IPS-18c (cell line): ENCODE results near the gene HSD17B12.

Experiments used
- H3K4me3 ChIP-seq: 2 replicates; pipeline ENCODE4 v1.7.0; 2013; ENCODE audit warnings: low read depth, mild to moderate bottlenecking, low read length, moderate library complexity; ENCODE audit not compliant: insufficient read depth
- H3K9me3 ChIP-seq: one replicate; pipeline ENCODE4 v1.6.1; 2013; ENCODE audit warnings: mild to moderate bottlenecking, low read length, moderate library complexity; ENCODE audit not compliant: control insufficient read depth, insufficient read depth

The HSD17B12 gene

DNA sequence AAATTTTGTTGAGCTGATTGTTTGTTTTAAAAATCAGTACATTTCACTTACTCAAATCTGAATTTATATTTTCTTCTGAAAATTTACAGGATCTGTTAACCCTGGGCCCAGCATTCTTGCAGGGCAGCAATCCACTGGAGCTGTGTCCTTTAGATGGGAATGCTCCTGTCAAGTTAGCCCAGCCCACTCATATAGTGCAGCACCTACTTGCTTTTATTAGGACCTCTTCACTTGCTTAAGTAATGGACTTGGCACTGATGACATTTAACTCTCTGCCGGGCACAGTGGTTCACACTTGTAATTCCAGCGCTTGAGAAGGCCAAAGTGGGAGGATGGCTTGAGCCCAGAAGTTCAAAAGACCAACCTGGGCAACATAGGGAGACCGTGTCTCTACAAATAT lies 89.6 kb downstream of the HSD17B12 start:
- Histone ChIP-seq H3K9me3 (peaks cover 6% of the 10 kb centered on the region), H3K4me3 (no peak overlapping the region)

DNA sequence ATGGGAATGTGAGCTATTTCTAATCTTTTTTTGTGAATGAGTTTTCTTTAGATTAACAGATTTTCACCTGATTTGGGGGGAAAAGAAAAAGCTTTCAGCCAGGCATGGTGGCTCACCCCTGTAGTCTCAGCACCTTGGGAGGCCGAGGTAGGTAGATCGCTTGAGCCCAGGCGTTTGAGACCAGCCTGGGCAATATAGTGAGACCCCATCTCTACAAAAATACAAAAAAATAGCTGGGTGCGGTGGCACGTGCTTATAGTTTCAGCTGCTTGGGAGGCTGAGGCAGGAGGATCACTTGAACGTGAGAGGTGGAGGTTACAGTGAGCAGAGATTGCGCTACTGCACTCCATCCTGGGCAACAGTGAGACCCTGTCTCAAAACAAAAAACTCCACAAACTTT lies 92.2 kb downstream of the HSD17B12 start:
- Histone ChIP-seq H3K9me3 (peaks cover 4% of the 10 kb centered on the region), H3K4me3 (no peak overlapping the region)

DNA sequence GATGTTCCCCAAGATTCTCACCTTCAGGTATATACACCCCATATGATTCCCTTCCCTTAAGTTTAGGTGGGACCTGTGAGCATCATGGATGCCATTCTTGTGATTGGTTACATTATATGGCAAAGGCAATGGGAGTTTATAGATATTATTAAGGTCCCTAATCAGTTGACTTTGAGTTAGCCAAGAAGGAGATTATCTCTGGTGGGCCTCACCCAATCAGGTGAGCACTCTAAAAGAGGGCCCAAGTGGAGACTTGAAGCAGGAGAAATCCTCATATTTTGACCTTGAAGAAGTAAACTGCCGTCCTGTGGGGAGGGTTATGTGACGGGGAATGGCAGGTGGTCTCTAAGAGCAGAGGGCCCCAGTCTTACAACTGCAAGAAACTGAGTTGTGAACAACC lies 94.2 kb downstream of the HSD17B12 start:
- Histone ChIP-seq H3K4me3 (no peak overlapping the region), H3K9me3 (peaks cover 2% of the 10 kb centered on the region)

DNA sequence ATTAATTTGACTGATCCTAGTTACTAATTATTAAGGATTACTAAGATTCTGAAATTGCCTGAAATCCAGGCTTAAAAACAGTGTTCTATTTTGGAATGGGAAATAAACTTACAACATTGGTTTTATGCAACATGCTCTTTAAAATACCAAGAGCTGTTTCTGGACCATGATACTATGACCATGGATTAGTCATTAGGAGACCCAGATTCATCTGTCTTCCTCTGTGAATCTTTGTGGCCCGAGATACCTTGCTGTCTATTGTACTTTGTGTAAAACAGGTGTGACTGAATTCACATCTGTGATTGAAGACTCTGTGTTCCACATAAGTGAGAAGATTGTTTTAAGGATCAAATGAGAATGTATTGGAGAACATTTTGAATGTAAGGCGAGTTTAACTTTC lies 98.8 kb downstream of the HSD17B12 start:
- H3K9me3 ChIP-seq: peaks cover under 1% of the 10 kb centered on the region
- no peak overlapping the region for H3K4me3 ChIP-seq

DNA sequence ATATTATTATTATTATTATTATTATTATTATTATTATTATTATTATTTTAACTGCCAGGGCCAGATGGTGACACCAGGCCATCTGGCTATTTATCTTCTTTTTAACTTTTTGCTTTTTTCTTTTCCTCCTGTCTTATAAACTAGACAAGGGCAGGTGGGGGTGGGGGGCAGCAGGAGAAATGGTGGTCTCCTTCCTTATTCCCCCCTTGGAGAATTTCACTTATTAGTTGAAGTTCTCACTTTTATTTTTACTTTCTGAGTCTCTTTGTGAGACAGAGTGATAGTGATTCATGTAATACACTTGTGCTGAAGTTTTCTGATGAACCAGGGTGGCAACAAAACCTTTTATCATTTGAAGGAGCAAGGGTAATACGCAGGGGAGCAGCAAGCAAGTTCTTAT lies 103.8 kb downstream of the HSD17B12 start:
- Histone ChIP-seq H3K4me3 (no peak overlapping the region), H3K9me3 (no peaks in the 10 kb centered on the region)

DNA sequence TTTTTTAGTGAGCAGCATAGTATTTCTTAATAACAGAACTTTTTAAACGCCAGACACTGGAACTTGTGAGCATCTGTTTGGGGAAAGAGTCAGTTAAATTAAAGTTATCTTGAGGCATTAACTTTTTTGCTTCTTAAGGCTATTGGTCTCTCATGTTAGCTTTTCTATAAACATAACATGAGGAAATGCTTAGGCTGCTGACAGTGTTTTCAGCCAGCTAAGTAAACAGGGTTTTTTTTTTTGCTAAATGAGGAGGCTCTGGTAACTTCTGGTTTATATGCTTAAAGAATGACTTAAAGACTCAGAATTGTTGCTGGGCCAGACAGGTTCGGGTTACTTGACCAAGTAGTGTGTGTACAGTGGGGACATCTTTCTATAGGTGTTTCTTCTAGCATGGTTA lies 104.3 kb downstream of the HSD17B12 start:
- H3K4me3 ChIP-seq: no peak overlapping the region
- H3K9me3 ChIP-seq: no peaks in the 10 kb centered on the region

DNA sequence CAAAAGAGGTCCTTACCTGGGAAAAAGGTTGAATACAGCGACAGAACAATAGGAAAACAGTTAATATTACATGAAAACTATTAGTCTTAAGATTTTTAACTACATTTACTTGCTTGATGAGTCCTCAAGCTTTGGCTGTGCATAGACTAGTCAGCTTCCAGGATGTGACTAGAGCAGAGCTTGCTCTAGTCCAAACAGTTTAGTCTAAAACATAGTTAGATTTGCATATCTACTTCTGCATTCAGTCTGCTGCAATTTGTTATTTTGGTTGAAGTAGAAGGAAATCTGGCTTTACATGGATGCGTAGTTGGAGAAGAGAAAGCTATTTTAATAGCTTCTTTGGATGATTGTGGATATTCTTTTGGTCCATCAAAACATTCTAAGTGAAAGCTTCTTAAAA lies 104.8 kb downstream of the HSD17B12 start:
- Histone ChIP-seq H3K9me3 (no peaks in the 10 kb centered on the region), H3K4me3 (no peak overlapping the region)

DNA sequence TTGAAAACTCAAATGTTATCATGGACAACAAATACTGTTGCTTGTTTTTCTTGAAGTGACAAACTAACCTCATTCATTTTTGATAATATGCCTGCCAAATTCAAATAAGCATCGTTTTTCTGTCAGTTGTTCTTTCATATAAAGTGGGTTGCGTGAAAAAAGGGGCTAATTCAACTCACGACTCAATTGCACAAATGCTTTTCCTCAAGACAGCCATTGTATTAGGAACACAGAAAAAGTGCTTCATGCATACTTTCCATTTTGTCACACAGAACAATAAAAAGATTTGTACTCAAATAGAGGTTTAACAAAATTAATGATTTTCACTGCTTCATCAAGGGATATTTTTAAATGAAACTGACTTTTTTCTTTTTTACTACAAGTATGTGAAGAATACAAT lies 105.5 kb downstream of the HSD17B12 start:
- H3K4me3 ChIP-seq: no peak overlapping the region
- no peaks in the 10 kb centered on the region for H3K9me3 ChIP-seq

DNA sequence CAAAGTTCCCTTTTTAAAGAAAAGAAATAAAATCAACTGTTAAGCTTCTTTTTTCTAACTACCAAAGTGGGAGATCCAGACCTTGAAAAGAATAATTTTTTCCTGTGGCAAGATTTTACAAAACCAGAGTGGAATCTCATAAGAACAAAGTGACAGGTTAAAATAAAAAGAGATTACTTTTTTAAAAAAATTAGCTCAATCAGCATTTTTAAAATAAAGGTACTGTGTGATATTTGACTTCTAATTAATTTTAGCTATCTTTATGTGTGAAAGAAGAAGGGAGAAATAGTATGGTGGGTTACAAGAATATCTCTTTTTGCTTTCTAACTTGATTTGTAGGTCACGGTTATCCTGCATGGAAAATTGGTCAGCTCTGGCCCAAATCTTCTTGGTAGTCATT lies 107.3 kb downstream of the HSD17B12 start:
- Histone ChIP-seq H3K9me3 (no peaks in the 10 kb centered on the region), H3K4me3 (no peak overlapping the region)

DNA sequence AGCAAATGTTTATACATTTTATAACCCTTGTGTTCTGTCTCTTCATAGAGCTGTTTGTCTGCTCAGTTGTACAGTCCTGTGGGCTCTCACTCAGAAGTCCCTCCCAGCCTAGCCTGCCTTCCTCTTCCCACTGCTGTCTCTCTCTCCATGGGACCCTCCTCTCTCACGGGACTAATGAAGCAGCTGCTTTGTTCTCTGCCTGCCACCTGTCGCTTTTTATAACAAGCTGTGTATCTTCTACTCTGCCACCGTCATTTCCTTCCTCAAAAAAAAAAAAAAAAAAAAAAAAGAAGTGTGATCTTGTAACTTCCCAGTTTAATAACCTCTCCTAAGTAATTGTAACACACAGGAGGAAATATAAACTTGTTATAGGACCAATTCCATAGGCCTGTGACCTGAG lies 107.9 kb downstream of the HSD17B12 start:
- Histone ChIP-seq H3K9me3 (no peaks in the 10 kb centered on the region), H3K4me3 (no peak overlapping the region)

DNA sequence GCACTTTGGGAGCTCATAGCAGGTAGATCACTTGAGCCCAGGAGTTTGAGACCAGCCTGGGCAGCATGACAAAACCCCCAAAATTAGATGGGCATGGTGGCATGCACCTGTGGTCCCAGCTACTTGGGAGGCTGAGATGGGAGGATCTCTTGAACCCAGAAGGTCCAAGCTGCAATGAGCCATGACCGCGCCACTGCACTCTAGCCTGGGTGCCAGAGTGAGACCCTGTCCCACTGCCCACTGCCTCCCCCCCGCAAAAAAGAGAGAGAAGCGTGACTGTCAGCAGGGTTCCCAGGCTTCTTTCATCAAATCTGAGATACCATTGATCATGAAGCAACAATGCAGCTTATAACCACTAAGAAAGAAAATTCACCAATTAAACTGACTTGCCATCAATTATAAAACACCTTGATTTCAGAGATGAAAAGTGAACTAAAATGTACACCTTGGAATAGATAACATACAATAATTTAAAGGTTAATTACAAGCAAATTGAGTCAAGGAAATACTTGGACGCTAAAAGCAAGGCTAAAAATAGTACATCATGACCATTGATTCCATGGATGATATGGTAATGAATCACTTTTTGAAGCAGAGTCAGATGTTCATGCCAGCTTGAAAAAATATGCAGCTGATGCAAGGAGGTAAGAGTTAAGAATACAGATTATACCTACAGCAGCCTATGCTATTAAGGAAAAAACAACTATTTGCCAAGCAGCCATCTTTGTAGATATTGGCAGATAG lies 109.3 kb downstream of the HSD17B12 start:
- H3K9me3 ChIP-seq: no peaks in the 10 kb centered on the region
- no peak overlapping the region; the same call in 1 of the 2 replicates for H3K4me3 ChIP-seq

DNA sequence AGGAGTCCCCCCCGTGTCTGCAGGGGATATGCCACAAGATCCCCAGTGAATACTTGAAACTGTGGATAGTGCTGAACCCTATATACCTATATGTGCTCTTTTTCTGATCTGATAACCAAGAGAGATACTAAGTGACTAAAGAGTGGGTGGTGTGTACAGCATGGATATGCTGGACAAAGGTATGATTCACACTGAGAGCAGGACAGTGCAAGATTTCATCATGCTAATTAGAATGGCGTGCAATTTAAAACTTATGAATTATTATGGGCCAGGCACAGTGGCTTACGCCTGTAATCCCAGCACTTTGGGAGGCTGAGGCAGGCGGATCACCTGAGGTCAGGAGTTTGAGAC lies 109.9 kb downstream of the HSD17B12 start:
- Histone ChIP-seq H3K9me3 (no peaks in the 10 kb centered on the region), H3K4me3 (no peak overlapping the region; the same call in 1 of the 2 replicates)

DNA sequence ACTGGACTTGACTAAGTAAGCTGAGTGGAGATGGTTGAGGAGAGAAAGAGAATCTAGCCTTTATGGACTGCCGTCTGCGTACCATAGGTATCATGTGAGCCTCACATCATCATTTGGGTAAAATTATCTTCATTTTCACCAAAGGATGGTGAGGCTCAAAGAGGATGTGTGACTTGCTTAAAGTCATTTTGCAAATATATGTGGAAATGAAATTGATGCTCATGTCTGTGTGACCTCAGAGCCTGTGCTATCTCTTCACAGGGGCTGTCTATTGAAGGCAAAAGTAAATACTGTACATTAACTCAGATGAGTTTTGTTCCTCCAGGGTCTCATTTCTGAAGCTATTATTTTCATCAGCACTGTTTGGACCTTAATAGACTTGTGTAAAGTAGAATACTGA lies 116.8 kb downstream of the HSD17B12 start:
- no peak overlapping the region for H3K4me3 ChIP-seq
- no peaks in the 10 kb centered on the region for H3K9me3 ChIP-seq

DNA sequence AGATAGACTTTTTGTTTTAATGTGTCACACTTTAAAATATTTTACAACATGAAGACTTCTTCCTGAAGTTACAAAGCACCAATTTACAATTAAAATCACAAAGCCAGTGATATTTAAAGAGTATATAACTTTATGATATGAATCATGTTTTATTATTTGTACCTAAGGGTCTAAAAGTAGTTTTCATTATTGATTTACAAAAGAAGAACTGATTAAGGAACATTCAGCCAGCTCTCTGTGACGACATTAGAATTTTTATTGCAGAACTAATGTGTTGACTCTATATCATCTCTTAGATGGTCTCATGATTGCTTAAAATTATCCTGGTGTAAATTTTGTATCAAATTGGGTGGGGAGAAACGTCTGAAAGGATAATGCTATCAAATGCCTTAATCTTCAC lies 117.3 kb downstream of the HSD17B12 start:
- H3K4me3 ChIP-seq: no peak overlapping the region
- no peaks in the 10 kb centered on the region for H3K9me3 ChIP-seq

DNA sequence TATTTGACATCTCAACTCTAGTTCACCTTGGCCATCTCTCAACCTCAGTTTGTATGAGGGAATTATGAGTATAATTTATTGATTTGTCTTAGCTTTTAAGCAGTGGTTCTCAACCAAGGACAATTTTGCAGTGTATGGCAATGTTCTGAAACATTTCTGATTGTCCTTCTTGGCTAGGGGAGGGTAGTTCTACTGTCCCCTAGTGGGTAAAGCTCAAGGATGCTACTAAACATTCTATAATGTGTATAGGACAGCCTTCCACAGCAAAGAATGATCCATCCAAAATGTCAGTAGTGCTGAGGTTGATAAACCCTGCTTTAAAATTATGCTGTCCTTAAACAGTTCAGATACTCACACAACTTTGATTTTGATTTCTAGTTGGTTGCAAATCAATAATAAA lies 122.0 kb downstream of the HSD17B12 start:
- H3K9me3 ChIP-seq: no peaks in the 10 kb centered on the region
- no peak overlapping the region for H3K4me3 ChIP-seq

DNA sequence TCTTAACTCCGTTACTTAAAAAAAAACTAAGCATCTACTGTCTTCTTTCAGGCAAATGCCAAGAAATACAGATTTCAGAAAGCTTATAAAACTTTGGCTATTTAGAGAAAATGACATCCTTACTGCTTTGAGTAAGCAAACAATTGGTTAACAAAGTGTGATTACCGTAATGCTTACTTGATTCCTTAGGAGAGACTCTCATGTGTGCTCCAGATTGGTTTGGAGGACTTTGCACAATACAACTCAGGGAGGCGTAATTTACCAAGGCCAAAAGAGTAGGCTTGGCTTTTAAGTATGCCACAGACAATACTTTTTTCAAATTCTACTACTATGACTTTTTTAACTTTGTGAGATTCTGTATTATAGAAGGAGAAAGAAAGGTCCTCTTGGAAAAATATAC lies 123.2 kb downstream of the HSD17B12 start:
- no peaks in the 10 kb centered on the region for H3K9me3 ChIP-seq
- no peak overlapping the region for H3K4me3 ChIP-seq

DNA sequence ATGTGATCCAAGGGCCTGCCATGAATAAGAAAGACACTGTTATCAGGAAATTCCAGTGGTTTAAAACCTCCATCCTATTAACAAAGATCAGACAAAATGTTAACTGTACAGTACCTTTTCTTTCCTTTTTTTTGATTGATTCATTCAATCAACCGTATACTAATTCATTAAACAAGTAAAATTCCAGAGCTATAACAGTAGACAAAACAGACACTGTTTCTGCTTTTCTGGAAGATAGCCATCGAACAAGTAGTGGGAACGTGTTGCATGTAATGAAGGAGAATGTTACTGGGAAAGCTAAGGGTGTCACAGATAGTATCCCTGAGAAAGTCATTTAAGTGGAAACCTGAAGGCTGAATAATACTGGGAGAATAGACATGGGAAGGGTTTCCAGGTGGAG lies 126.4 kb downstream of the HSD17B12 start:
- no peak overlapping the region for H3K4me3 ChIP-seq
- no peaks in the 10 kb centered on the region for H3K9me3 ChIP-seq

DNA sequence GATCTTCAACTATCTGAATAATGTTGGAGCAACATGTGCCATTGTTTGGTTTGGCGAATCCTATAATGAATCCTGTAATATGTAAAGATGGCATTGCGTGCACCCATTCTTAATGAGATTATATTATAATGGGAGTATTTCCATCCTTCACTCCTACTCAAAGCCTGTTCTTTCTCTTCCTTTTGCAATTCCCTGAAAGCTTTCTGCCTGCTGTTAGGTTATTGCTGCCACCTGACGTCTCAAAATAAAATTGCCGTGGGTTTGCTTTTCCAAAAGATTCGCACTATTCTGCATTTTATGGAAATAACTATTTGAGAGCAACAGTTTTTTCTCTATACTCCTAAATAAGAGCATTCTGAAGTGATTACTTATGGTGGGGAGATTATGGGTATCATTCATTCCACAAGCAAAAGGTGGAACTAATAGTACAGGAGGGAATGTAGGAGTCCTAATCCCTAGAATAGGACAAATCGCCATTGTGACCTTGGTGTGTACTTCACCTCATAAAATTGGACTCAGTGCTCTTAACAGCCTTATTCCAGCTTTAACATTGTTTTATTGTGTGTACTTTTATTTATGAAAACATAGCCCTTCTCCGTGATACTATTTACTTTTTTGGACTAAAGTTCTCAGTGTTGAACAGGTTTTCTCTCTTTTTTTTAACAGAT lies 130.5 kb downstream of the HSD17B12 start:
- H3K4me3 ChIP-seq: no peak overlapping the region
- no peaks in the 10 kb centered on the region for H3K9me3 ChIP-seq

DNA sequence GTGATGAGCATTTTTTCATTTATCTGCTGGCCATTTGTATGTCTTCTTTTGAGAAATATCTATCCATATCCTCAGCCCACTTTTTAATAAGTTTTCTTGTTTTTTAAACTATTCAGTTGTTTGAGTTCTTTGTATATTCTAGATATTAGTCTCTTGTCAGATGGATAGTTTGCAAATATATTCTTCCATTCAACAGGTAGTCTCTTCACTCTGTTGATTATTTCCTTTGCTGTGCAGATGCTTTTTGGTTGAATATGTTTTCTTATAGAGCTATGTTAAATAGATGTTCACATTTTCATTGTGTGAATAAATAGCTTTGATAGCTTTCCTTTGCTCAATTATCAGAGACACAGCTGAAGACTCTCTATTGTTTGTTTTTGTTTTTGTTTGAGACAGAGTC lies 131.9 kb downstream of the HSD17B12 start:
- Histone ChIP-seq H3K9me3 (no peaks in the 10 kb centered on the region), H3K4me3 (no peak overlapping the region)
